Endothelial cell of umbilical vein (primary cell): ENCODE measurements around the gene SPACA4. TPM values are rescaled to one million over a fixed set of nuclear protein-coding genes. Genes with fewer than 3 reads are reported as not detected.
A peak's percentile ranks its signal among the peaks of the same experiment; 100 is the strongest.

Experiments used
- BruUV-seq: library from RNA; stranded (reverse); fragments of 400-500 nt; replicated peaks from 2 replicates; lab custom pipeline; 2021; lab: Mats Ljungman, UMichigan
- CTCF ChIA-PET: fragments of 300-600, 350-600 bp; sonication (Branson Sonifier 250); formaldehyde crosslinking; loops from one replicate; lab custom pipeline; 2021; ENCODE audit warnings: antibody characterized with exemption, inconsistent platforms; lab: Charles Lee
- POLR2A ChIA-PET: fragments of 300-600, 350-600 bp; sonication (Branson Sonifier 250); formaldehyde crosslinking; loops from one replicate; lab custom pipeline; 2021; ENCODE audit warnings: antibody characterized with exemption, inconsistent platforms; lab: Charles Lee
- DNase-seq: peaks from one replicate; pipeline ENCODE4 v3.0.0-alpha.2; 2011; ENCODE audit warnings: low read depth, low spot score
- FAIRE-seq: peaks from 2 replicates; lab custom pipeline; 2011; peaks lifted over from hg19 to GRCh38; lab: Jason Lieb, UNC
- H2AFZ ChIP-seq: 2 replicates; pipeline ENCODE4 v1.6.0; 2012; ENCODE audit warnings: low read depth, low read length, control low read depth, inconsistent platforms
- H3K27ac ChIP-seq: 2 replicates; pipeline ENCODE4 v1.5.1; 2011; ENCODE audit warnings: low read depth, mild to moderate bottlenecking, control low read depth, low read length, moderate library complexity; ENCODE audit not compliant: insufficient read depth
- H3K27me3 ChIP-seq, 2 experiments: 2 replicates each; pipeline versions ENCODE4 v1.6.0 to v1.6.1; 2011; ENCODE audit warnings: low read length in 2 of 2, mixed read lengths in 1 of 2; ENCODE audit not compliant: control insufficient read depth in 2 of 2, insufficient read depth in 2 of 2
- H3K36me3 ChIP-seq, 2 experiments: 2 replicates in 1 of 2; 3 replicates in 1 of 2; pipeline ENCODE4 v1.5.1; 2011; ENCODE audit warnings: low read length in 2 of 2, mild to moderate bottlenecking in 1 of 2, moderate library complexity in 1 of 2; ENCODE audit not compliant: control insufficient read depth in 2 of 2, insufficient read depth in 2 of 2; ENCODE audit errors: extremely low read depth in 1 of 2
- H3K4me1 ChIP-seq: 3 replicates; pipeline ENCODE4 v1.5.1; 2011; ENCODE audit warnings: mild to moderate bottlenecking, low read length; ENCODE audit not compliant: control insufficient read depth, insufficient read depth; ENCODE audit errors: extremely low read depth
- H3K4me2 ChIP-seq: 2 replicates; pipeline ENCODE4 v1.6.1; 2011; ENCODE audit warnings: low read length, control low read depth, mixed read lengths; ENCODE audit not compliant: insufficient read depth
- H3K4me3 ChIP-seq, 3 experiments: fragments of 200-600 bp in 1 of 3; sonication (generic), shearing (Covaris generic) in 1 of 3; replicated peaks in 1 of 3; 2 replicates each; pipeline ENCODE4 v1.5.1; 2011 to 2016; ENCODE audit warnings: control low read depth in 3 of 3, low read length in 3 of 3, mild to moderate bottlenecking in 2 of 3, inconsistent platforms in 1 of 3, low read depth in 1 of 3, moderate library complexity in 1 of 3; ENCODE audit not compliant: insufficient read depth in 1 of 3
- H3K79me2 ChIP-seq: 2 replicates; pipeline ENCODE4 v1.6.0; 2012; ENCODE audit warnings: low read length, inconsistent platforms; ENCODE audit not compliant: control insufficient read depth, insufficient read depth
- H3K9ac ChIP-seq: replicated peaks from 2 replicates; pipeline ENCODE3; 2011; ENCODE audit warnings: low read length, control low read depth; ENCODE audit not compliant: insufficient read depth; ENCODE audit errors: extremely low read depth
- H3K9me1 ChIP-seq: replicated peaks from 3 replicates; pipeline ENCODE4 v1.6.0; 2011; ENCODE audit warnings: mild to moderate bottlenecking, low read length; ENCODE audit not compliant: control insufficient read depth, insufficient read depth; ENCODE audit errors: extremely low read depth
- H3K9me3 ChIP-seq: replicated peaks from 2 replicates; pipeline ENCODE4 v1.5.1; 2012; ENCODE audit warnings: low read length, inconsistent platforms; ENCODE audit not compliant: control insufficient read depth, insufficient read depth
- H4K20me1 ChIP-seq: replicated peaks from 2 replicates; pipeline ENCODE3; 2011; ENCODE audit warnings: mild to moderate bottlenecking, low read length; ENCODE audit not compliant: control insufficient read depth, insufficient read depth; ENCODE audit errors: extremely low read depth
- EZH2 ChIP-seq: IDR thresholded peaks from 2 replicates; pipeline ENCODE4 v1.6.1; 2012; ENCODE audit warnings: borderline replicate concordance, low read depth, mild to moderate bottlenecking, moderate library complexity, low read length, inconsistent platforms; ENCODE audit not compliant: severe bottlenecking
- FOS ChIP-seq: IDR thresholded peaks from 2 replicates; pipeline ENCODE4 v1.6.1; 2011; ENCODE audit warnings: mild to moderate bottlenecking, low read length, moderate library complexity, borderline replicate concordance; ENCODE audit not compliant: insufficient read depth
- GATA2 ChIP-seq: IDR thresholded peaks from 2 replicates; pipeline ENCODE4 v1.7.0; 2011; ENCODE audit warnings: low read depth, mild to moderate bottlenecking, moderate library complexity, mixed read lengths, low read length; ENCODE audit not compliant: insufficient read length, insufficient read depth
- JUN ChIP-seq: IDR thresholded peaks from 2 replicates; pipeline ENCODE4 v1.6.1; 2011; ENCODE audit warnings: borderline replicate concordance, low read depth; ENCODE audit not compliant: insufficient read length, insufficient read depth
- POLR2A ChIP-seq: IDR thresholded peaks from 2 replicates; pipeline ENCODE4 v1.6.1; 2012; ENCODE audit warnings: low read depth, mild to moderate bottlenecking, control low read depth, low read length
- dilution Hi-C: fragments of 300-500 bp; cut with MboI; formaldehyde crosslinking; loops from one replicate; pipeline ENCODE4 v1.15.0; 2019; ENCODE audit warnings: low sequenced_read_pairs; ENCODE audit not compliant: extremely low pct_ligation_motif_present
- intact Hi-C: fragments of 100-400 bp; cut with micrococcal nuclease; formaldehyde crosslinking; loops from one replicate; pipeline ENCODE4 v1.10.0; 2022
- polyA plus RNA-seq, 4 experiments: library from polyadenylated mRNA; depleted of rRNA in 3 of 4; stranded (reverse) in 3 of 4; unstranded in 1 of 4; fragments of >200 nt; gene quantifications; 2 replicates each; pipeline versions ENCODE4 v1.2.1 to v1.2.3, GENCODE V29; 2011 to 2012; ENCODE audit warnings: missing spikeins in 1 of 4
- total RNA-seq: library from RNA; stranded (reverse); gene quantifications from 2 replicates; pipeline ENCODE4 v1.2.3, GENCODE V29; 2021
- TF ChIP-seq, protein P1 (sequence below): IDR thresholded peaks from 2 replicates; pipeline ENCODE4 v1.6.1; 2011; ENCODE audit not compliant: insufficient read depth, insufficient read length
- TF ChIP-seq, protein P2 (sequence below), 2 donors: IDR thresholded peaks; 1 replicate in 1 of 2; 2 replicates in 1 of 2; pipeline ENCODE4 v1.5.1; 2011; ENCODE audit warnings: low read length in 2 of 2, mild to moderate bottlenecking in 2 of 2, moderate library complexity in 2 of 2, control low read depth in 1 of 2, inconsistent platforms in 1 of 2, low read depth in 1 of 2; ENCODE audit not compliant: insufficient read depth in 1 of 2; ENCODE audit errors: extremely low read depth in 1 of 2

SPACA4 gene
- total and polyA plus RNA-seq, 2 donors (not counting 3 experiments of a cell fraction or from before 2014, with no cell fraction given) = not detected

DNA sequence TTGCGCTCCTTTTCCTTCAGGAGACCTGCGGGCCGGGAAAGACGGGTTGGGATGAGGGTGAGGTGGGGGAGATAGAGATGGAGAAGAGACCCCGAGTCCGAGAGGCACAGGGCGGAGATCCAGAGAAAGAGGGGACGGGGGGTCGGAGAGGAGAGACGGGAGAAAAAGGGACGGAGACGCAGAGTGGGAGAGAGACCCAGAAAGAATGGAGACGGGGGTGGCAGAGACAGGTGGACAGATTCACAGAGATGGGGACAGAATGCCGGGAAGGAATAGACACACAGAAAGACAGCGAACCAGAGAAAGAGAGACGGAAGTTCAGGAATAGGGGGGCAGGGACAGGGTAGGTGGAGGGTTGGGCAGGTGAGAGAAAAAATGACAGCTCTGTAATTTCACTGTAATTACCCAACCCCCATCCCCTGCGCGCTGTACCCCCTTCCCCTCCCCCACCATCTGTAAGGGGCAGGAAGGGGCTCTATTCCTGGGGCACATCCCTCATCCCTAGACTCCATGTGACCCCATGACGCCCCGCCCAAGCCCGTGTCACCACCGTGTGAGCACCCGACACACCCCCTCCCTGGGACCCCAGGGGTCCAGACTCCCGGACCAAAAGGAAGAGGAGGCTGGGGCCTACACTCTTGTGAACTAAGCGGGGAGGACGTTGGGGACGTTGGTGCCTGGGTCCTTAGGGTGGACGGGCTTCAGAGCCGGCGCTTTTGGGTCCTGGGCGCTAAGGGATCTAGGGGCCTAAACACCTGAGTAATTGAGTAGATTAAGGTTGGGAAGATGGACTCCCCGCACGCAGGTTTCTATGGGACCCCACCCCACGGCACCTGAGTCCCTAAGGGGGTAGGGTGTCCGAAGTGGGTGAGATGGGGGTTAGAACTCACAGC lies 29.7 kb downstream of the SPACA4 start:
- DNase-seq (no peak), FAIRE-seq (no peak)
- Histone ChIP-seq H4K20me1 (no peaks in the 10 kb centered on the region), H3K27ac (no peak overlapping the region), H3K79me2 (no peaks in the 10 kb centered on the region), H3K9me3 (no peaks in the 10 kb centered on the region), H3K4me1 (peaks cover 26% of the 10 kb centered on the region), H3K9me1 (no peaks in the 10 kb centered on the region), H3K4me3 (peak overlapping the region in 1 of 3 experiments; percentile 34), H2AFZ (peak overlapping the region; percentile 15), H3K4me2 (peak overlapping the region; percentile 37), H3K9ac (no peak overlapping the region), H3K27me3 (peaks cover 3 to 13% of the 10 kb centered on the region in 2 experiments), H3K36me3 (no peaks in the 10 kb centered on the region)
- BruUV-seq = no TSS peak
- no peak for TF ChIP-seq POLR2A
- TF ChIP-seq FOS = no peak
- TF ChIP-seq EZH2 = peak; percentile 30
- TF ChIP-seq GATA2 = no peak
- TF ChIP-seq, protein P1, sequence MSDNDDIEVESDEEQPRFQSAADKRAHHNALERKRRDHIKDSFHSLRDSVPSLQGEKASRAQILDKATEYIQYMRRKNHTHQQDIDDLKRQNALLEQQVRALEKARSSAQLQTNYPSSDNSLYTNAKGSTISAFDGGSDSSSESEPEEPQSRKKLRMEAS = no peak
- TF ChIP-seq, protein P2, sequence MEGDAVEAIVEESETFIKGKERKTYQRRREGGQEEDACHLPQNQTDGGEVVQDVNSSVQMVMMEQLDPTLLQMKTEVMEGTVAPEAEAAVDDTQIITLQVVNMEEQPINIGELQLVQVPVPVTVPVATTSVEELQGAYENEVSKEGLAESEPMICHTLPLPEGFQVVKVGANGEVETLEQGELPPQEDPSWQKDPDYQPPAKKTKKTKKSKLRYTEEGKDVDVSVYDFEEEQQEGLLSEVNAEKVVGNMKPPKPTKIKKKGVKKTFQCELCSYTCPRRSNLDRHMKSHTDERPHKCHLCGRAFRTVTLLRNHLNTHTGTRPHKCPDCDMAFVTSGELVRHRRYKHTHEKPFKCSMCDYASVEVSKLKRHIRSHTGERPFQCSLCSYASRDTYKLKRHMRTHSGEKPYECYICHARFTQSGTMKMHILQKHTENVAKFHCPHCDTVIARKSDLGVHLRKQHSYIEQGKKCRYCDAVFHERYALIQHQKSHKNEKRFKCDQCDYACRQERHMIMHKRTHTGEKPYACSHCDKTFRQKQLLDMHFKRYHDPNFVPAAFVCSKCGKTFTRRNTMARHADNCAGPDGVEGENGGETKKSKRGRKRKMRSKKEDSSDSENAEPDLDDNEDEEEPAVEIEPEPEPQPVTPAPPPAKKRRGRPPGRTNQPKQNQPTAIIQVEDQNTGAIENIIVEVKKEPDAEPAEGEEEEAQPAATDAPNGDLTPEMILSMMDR (IDR thresholded peaks at IDR 0.05; ENCODE audit: extremely low read depth in 1 of 2, insufficient read depth in 1 of 2, low read depth in 1 of 2, low read length in 2 of 2) = no peak
- TF ChIP-seq JUN = no peak
- ChIA-PET POLR2A (no interaction called here), CTCF (no interaction called here)
- intact Hi-C loops = loop anchor here (5.0 to 10.0 kb wide), 2 partner anchors 336 to 359 kb away; partner anchors contain the start of genes GYS1 and RUVBL2
- dilution Hi-C loops = no loop called here
